ENCODE measurements around the gene AFAP1L1. TPM values are rescaled to one million over a fixed set of nuclear protein-coding genes. Genes with fewer than 3 reads are reported as not detected.

The AFAP1L1 gene
- total RNA-seq, 1 donor from 2014 or later, result 8.3 TPM

- H3K27ac Mint-ChIP-seq (ENCODE audit: unreplicated experiment), result no peak overlapping the region
- FAIRE-seq, result no peak
- H3K27ac ChIP-seq (ENCODE audit: low read depth, low read length), result no peak overlapping the region
Measured at GRCh38 chr5:149356391-149356790, 84.7 kb downstream of the AFAP1L1 start.

GRCh38 chr5:149357370-149358293 is 86.0 kb downstream of the AFAP1L1 start, which contains the start of gene PCYOX1L:
Gene PCYOX1L, plus strand, starts transcription at chr5:149358046. Its CDS starts 23 bp downstream, at chr5:149358069.
- TF ChIP-seq CTCF (IDR thresholded peaks at IDR 0.05; ENCODE audit: insufficient read depth, low read depth, low read length), result no peak
- no peak for TF ChIP-seq EZH2 (IDR thresholded peaks at IDR 0.05; ENCODE audit: insufficient read depth, low read length)
- no peaks in the 10 kb centered on the region for H3K27me3 ChIP-seq (ENCODE audit: insufficient read depth, low read length)
- H3K9me3 ChIP-seq (ENCODE audit: insufficient read depth, low read depth, low read length), result no peaks in the 10 kb centered on the region
- peak; percentile 89 for DNase-seq (ENCODE audit: low read depth)
- peak within 1 kb of the TSS; percentile 64 for H3K27ac Mint-ChIP-seq (ENCODE audit: unreplicated experiment)
- peaks cover 10% of the 10 kb centered on the region for H3K36me3 ChIP-seq (ENCODE audit: insufficient read depth, low read length)
- peaks cover 13% of the 10 kb centered on the region for H4K20me1 ChIP-seq (ENCODE audit: insufficient read depth, low read length)
- H3K4me3 Mint-ChIP-seq (ENCODE audit: unreplicated experiment), result peak within 1 kb of the TSS; percentile 93
- no peak for FAIRE-seq
- peaks cover 5% of the 10 kb centered on the region for H3K4me1 ChIP-seq (ENCODE audit: insufficient read depth, low read length)
- peaks cover 9% of the 10 kb centered on the region for H3K36me3 Mint-ChIP-seq (ENCODE audit: low read depth, unreplicated experiment)
- H3K4me3 ChIP-seq (ENCODE audit: insufficient read depth, low read depth, low read length), result peak within 1 kb of the TSS; percentile 63
- no peaks in the 10 kb centered on the region for H3K79me2 ChIP-seq (ENCODE audit: insufficient read depth, low read length)
- peak within 1 kb of the TSS; percentile 92 for H3K4me2 ChIP-seq (ENCODE audit: low read length)
- peak within 1 kb of the TSS; percentile 38 for H3K27ac ChIP-seq (ENCODE audit: low read depth, low read length)
- H3K27me3 Mint-ChIP-seq (ENCODE audit: low read depth, unreplicated experiment), result no peaks in the 10 kb centered on the region
- peak within 1 kb of the TSS; percentile 87 for H2AFZ ChIP-seq (ENCODE audit: low read depth, low read length)
- H3K4me1 Mint-ChIP-seq (ENCODE audit: low read depth, unreplicated experiment), result peaks cover 3% of the 10 kb centered on the region
- no peaks in the 10 kb centered on the region for H3K9me3 Mint-ChIP-seq (ENCODE audit: unreplicated experiment)
- H3K9ac ChIP-seq (ENCODE audit: low read length), result peak within 1 kb of the TSS; percentile 81

More at GRCh38 chr5:149356391-149356790, 84.7 kb downstream of the AFAP1L1 start:
- DNase-seq (ENCODE audit: low read depth), result no peak
- peaks cover 2% of the 10 kb centered on the region for H3K79me2 ChIP-seq (ENCODE audit: insufficient read depth, low read length)
- H3K27me3 ChIP-seq (ENCODE audit: insufficient read depth, low read length), result no peaks in the 10 kb centered on the region
- Mint-ChIP-seq H3K4me1 (ENCODE audit: low read depth, unreplicated experiment) (peaks cover 4% of the 10 kb centered on the region), H3K36me3 (ENCODE audit: low read depth, unreplicated experiment) (peaks cover 15% of the 10 kb centered on the region), H3K4me3 (ENCODE audit: unreplicated experiment) (no peak overlapping the region), H3K27me3 (ENCODE audit: low read depth, unreplicated experiment) (no peaks in the 10 kb centered on the region), H3K9me3 (ENCODE audit: unreplicated experiment) (no peaks in the 10 kb centered on the region)
- peaks cover 5% of the 10 kb centered on the region for H3K4me1 ChIP-seq (ENCODE audit: insufficient read depth, low read length)
- TF ChIP-seq EZH2 (IDR thresholded peaks at IDR 0.05; ENCODE audit: insufficient read depth, low read length) (no peak), CTCF (IDR thresholded peaks at IDR 0.05; ENCODE audit: insufficient read depth, low read depth, low read length) (no peak)
- no peak overlapping the region for H3K4me2 ChIP-seq (ENCODE audit: low read length)
- H3K9ac ChIP-seq (ENCODE audit: low read length), result no peak overlapping the region
- peaks cover 13% of the 10 kb centered on the region for H4K20me1 ChIP-seq (ENCODE audit: insufficient read depth, low read length)
- H2AFZ ChIP-seq (ENCODE audit: low read depth, low read length), result no peak overlapping the region
- no peak overlapping the region for H3K4me3 ChIP-seq (ENCODE audit: insufficient read depth, low read depth, low read length)
- peaks cover 21% of the 10 kb centered on the region for H3K36me3 ChIP-seq (ENCODE audit: insufficient read depth, low read length)
- H3K9me3 ChIP-seq (ENCODE audit: insufficient read depth, low read depth, low read length), result no peaks in the 10 kb centered on the region
